Activated CD4-positive, CD25-positive, alpha-beta regulatory T cell (primary cell): ENCODE results near the gene METRNL.
"Not testable (repeated sequence)": the region's sequence is repeated elsewhere in the genome, so short reads cannot be mapped to it uniquely, and the experiment has no call there.

Experiments used
- DNase-seq, 4 experiments: peaks; one replicate each; lab custom pipeline; 2025; lab: John Stamatoyannopoulos, UW

METRNL gene

DNA sequence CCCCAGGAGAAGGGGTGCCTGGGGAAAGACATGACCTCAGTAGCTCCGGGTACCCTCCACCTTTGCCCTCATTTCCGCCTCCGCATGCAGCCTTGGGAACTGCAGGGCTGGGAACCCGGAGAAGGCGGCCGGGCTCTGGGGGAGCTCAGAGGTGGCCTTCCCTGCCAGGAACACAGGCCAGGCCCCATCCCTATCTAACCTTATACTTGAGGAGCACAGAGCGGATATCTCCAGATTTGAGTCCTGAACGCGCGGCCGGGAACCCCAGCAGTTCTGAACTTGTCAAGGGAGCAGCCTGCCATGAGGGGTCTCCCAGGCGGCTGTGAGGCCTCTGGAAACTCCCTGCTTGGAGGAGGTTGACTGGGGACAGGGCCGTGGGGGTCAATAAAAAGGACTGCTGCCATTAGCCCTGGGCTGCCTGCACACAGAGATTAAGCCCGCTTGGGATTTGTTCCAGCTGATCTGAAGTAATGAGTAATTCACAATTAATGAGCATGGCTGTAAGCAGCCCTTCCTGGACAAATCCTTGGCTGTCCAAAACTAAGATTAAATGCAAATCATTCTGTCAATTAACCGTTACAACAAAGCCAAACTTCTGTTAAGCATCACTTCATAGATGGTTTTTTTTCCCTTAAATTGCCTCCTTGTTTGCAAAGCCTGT is 26.3 kb upstream of the METRNL start:
- DNase-seq = no peak

GRCh38 chr17:83053739-83054451 is 25.5 kb upstream of the METRNL start:
- DNase-seq = no peak

DNA sequence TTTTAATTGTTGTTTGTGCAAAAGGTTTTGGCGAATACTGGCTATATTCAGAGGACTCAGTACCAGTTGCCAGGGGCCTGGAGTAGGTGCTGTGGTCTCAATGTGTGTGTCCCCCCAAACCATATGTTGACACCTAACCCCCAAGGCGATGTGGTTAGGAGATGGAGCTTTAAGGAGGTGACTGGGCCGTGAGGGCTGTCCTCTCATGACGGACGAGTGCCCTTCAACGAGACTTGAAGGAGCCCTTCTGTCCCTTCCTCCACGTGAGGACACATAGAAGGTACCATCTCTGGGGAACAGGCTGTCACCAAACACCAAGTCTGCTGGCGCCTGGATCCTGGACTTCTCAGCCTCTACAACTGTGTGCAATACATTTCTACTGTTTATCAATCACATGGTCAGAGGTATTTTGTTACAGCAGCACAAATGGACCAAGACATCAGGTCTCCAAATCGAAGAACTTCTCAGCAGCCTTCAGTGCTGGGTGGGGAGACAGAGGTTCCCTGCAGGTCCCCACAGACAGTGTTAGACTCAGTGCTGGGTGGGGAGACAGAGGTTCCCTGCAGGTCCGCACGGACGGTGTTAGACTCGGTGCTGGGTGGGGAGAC is 24.8 kb upstream of the METRNL start:
- DNase-seq = no peak

- not testable (repeated sequence) for DNase-seq
These were observed 24.2 kb upstream of the METRNL start for GRCh38 chr17:83055176-83055575.

DNA sequence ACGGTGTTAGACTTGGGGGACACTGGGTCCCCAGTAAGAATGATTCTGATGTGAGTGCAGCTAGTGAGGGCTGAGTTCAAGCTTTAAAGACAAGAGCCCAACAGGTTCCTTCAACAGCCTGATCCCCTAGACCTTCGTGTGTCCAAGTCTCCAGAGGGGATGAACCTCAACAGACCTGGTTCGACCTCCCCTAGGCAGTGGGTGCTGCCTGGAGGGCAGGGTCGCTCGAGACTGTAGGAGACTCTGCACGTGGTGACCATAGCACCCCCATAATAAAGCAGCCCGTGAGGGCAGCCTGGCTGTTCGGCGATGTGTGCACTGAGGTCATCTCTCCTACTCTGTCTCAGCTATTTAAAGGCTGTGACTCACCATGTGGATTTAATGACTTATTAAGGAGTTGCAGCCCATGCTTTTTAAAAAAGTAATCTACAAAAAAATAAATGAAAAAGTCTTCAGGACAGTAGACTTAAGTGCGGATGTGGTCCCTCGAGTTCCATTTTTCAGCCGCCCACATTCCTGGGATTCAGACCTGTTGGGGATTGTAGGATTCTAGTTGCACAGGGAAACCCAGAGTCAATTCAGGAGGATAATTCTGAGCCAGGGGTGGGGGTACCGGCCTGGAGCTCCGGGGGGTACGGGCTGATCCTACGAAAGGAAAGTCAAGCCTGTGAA is 23.4 kb upstream of the METRNL start:
- no peak for DNase-seq

GRCh38 chr17:83056583-83057396 is 22.6 kb upstream of the METRNL start:
- no peak for DNase-seq

DNA sequence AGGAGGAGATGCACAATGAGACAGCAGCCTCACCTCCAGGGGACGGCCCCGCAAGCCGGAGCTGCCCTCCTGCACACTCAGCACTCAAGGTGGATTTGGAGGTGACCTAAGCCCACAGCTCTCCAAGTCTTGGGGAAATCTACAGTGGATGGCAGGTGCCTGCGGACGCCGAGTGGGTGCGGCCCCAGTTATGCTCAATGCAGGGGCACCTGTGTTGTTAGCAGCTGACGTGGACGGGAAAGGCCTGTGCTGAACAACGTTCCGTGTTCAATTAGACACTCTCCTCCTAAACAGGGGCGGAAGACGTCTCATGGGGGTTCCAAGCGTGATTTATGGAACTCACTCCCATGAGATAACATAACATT is 22.0 kb upstream of the METRNL start:
- DNase-seq = no peak

- no peak for DNase-seq
These were observed 21.6 kb upstream of the METRNL start for GRCh38 chr17:83057793-83058265.

- DNase-seq = no peak
These were observed 21.1 kb upstream of the METRNL start for GRCh38 chr17:83058266-83058798.

DNA sequence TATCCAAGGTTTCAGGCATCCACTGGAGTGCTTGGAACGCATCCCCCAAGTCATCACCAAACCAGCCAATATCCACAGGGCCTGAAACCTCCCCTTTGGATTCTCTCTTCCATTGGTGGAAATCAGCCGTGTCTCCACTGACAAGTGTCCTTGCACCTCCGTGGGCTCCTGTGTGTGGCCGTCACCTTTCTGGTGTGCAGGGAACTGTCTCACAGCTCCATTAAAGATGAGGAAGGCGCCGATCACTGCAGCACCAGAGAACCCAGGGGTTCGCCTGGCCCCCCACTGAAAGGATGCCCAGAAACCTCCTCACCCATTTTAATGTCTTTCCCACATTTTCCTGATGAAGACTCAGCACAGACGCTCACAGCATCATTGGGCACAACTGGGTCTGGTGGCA is 17.8 kb upstream of the METRNL start:
- no peak for DNase-seq

- DNase-seq = no peak
These were observed 17.2 kb upstream of the METRNL start for GRCh38 chr17:83062011-83062817.

DNA sequence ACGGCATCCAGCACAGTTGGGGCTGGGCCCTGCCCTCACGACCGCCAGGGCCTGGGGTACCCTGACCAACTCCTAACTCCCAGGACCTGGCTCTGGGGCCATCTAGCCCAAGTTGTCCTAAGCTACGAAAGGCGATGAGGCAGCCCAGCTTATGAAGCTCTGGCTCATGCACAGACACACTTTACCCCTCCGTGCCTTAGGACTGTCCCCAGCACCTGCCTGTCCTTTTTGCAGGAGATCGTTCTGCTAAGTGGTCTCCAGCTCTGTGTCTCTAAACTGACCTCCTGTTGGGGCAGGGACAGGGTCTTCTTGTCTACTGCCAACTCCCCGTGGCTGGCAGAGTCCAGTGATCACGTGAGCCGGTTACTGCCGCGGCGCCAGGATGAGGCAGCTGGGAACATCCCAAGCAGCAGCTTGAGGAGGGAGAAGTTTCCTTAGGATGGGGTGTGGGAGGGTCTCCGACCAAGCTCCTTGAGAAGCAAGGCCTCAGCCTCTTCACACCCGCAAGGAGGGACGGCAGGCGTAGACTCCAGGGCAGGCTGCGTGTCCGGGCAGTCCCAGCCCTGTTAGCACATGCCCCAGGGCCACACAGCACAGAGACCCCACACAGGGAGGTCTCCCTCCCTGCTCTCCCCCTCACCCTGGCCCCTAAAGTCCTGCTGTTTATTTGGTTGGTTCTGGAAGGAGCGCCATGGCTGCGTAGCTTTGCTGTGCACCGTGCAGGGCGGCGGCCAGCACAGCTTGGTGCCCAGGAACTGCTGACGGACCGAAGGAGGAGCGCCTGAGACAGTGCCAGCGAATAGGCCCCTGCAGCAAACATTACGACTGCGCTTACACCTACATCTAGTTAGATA is 16.4 kb upstream of the METRNL start:
- no peak for DNase-seq

DNA sequence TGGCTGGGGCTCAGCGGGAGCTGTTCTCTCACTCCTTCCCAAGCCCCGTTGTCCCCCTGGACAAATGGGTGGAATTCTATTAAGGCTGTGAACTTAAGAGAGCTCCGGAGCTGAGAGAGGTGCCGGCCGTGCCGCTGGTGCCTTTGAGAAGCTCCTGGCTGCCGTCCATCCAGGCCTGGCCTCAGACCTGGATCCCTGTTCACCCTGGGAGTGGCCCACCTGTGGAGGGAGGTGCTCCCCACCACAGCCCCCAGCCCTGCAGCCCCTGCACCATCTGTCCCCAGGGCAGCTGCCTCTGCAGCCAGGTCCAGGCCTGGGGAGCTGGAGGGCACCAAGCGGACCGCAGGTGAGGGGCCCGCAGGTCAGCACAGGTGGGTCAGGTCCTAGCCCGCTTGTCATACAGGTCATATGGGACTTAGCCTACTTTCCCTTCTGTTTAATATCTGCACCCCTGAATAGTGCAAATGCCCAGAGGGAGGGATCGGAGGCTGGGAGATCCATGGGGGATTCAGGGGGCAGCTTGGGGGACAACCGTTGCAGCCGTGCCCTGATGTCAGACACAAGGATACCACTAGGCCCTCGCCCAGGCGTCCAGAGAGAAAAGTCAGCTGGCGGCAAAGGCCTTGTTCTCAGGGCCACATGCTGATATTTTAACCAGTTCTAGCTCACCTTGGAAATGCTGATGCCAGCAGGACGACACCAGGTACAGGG is 15.2 kb upstream of the METRNL start:
- no peak for DNase-seq

DNA sequence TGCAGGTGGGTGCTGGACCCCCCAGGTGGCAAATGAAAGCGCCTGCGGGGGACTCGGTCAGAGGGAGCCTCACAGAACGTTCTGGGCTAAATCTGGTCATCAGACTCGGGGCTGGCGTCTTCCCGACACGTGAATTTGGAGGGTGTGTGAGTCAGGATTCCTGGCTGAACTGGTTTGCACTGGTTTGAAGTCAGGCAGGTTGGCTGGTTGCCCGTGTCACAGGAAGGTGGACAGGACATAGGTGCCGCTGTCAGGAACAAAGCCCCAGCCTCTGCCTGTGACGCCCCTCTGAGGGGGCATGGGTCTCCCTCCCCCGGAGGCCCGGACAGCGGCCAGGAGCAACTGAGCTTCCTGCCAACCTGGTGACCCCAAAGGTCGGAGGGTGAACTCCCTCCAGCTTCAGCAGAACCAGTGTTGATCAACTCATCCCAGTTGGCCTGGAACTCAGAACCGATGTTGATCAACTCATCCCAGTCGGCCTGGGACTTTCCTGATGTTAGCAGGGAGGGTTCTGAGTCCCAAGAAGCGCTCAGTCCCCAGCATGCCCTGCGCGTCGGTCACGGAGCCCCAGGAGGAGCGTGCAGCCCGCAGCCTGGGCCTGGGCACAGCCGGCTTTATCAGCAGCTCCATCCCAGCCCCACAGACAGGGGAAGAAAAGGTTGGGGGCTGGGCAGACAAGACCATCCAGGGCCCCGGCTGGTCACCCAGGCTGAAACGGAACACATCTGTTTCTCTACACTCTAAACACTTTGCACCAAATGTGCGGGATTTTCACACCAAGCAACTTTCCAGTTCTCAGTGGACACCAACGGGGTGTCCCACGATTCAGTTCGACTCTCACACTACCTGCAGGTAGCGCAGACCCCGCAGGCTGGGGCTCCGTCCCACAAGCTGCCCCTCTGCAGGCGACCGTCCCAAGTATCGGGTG is 14.4 kb upstream of the METRNL start:
- no peak for DNase-seq

GRCh38 chr17:83065660-83066542 is 13.5 kb upstream of the METRNL start:
- DNase-seq = no peak

DNA sequence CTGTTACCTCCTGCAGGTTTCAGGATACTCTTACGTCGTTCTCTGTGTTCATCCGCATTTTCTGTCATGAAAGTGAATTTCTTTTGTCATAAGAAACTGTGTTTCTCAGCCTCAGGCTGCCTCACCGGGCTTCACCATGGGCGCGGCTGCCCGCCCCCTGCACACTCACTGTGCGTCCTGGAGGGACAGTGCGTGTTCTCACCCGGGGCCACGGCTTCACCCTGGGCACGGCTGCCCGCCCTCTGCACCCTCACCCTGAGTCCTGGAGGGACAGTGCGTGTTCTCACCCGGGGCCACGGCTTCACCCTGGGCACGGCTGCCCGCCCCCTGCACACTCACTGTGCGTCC is 12.9 kb upstream of the METRNL start:
- not testable (repeated sequence) for DNase-seq

GRCh38 chr17:83067071-83067717 is 12.2 kb upstream of the METRNL start:
- DNase-seq = no peak
